GM12873 (cell line): Measurements from ENCODE around the gene CBX6.

Experiments
- CTCF ChIP-seq: IDR thresholded peaks from 2 replicates; pipeline ENCODE4 v1.5.1; 2012; ENCODE audit warnings: low read depth, mild to moderate bottlenecking, moderate library complexity, low read length, control low read depth; ENCODE audit not compliant: insufficient read depth; ENCODE audit errors: missing control alignments

Gene CBX6

GRCh38 chr22:38867124-38867455 is 4.9 kb downstream of the CBX6 start:
- no peak for TF ChIP-seq CTCF

- TF ChIP-seq CTCF = no peak
Observed at GRCh38 chr22:38866399-38867123, 5.5 kb downstream of the CBX6 start.

GRCh38 chr22:38866024-38866398 is 6.0 kb downstream of the CBX6 start:
- TF ChIP-seq CTCF = no peak

- TF ChIP-seq CTCF = no peak
Observed at GRCh38 chr22:38865201-38866023, 6.6 kb downstream of the CBX6 start.

GRCh38 chr22:38864361-38865191 is 7.4 kb downstream of the CBX6 start:
- no peak for TF ChIP-seq CTCF

GRCh38 chr22:38863531-38864131 is 8.4 kb downstream of the CBX6 start:
- TF ChIP-seq CTCF = no peak
